ENCODE data around the gene VAV1. TPM values are rescaled to one million over a fixed set of nuclear protein-coding genes. Genes with fewer than 3 reads are reported as not detected.

VAV1 gene
- total and polyA plus RNA-seq, 2 of the 13 experiments (the other 11 are each of a cell fraction or from before 2014, with no cell fraction given), result not detected

GRCh38 chr19:6736169-6736916, 36.2 kb upstream of the VAV1 start (continued):
- TF ChIP-seq CTCF (CRISPR knock-in tag; IDR thresholded peaks at IDR 0.05), result peak; percentile 88
- no peak for TF ChIP-seq TAF15 (IDR thresholded peaks at IDR 0.05; ENCODE audit: low read depth, low read length, poor library complexity, severe bottlenecking)
- no peak for TF ChIP-seq ZNF546 (CRISPR knock-in tag; conservative IDR thresholded peaks at IDR 0.05)
- TF ChIP-seq SKI (IDR thresholded peaks at IDR 0.05; ENCODE audit: partially characterized antibody), result no peak
- TF ChIP-seq HNRNPH1 (optimal IDR thresholded peaks at IDR 0.05; ENCODE audit: low read depth, low read length), result no peak
- no peak for TF ChIP-seq NR0B2 (CRISPR knock-in tag; IDR thresholded peaks at IDR 0.05)
- TF ChIP-seq GLMP (CRISPR knock-in tag; IDR thresholded peaks at IDR 0.05; ENCODE audit: borderline replicate concordance), result no peak
- no peak for TF ChIP-seq CHD4 (IDR thresholded peaks at IDR 0.05; ENCODE audit: borderline replicate concordance, low read length)
- no peak for TF ChIP-seq CENPX (CRISPR knock-in tag; IDR thresholded peaks at IDR 0.05)
- TF ChIP-seq TBX2 (CRISPR knock-in tag; IDR thresholded peaks at IDR 0.05; ENCODE audit: borderline replicate concordance), result no peak
- TF ChIP-seq ZNF703 (CRISPR knock-in tag; IDR thresholded peaks at IDR 0.05; ENCODE audit: borderline replicate concordance), result no peak
- no peak for TF ChIP-seq KLF9 (CRISPR knock-in tag; IDR thresholded peaks at IDR 0.05; ENCODE audit: low read depth)
- TF ChIP-seq MIER2 (CRISPR knock-in tag; IDR thresholded peaks at IDR 0.05), result no peak
- TF ChIP-seq ZBTB20 (CRISPR knock-in tag; IDR thresholded peaks at IDR 0.05; ENCODE audit: borderline replicate concordance, low read depth), result no peak
- TF ChIP-seq ARID2 (CRISPR knock-in tag; IDR thresholded peaks at IDR 0.05; ENCODE audit: borderline replicate concordance), result no peak
- 0 out of 2 replicates have a peak, but pooled peaks have one; percentile 40 for TF ChIP-seq ZNF256 (CRISPR knock-in tag; conservative IDR thresholded peaks at IDR 0.05)
- TF ChIP-seq MEF2D (CRISPR knock-in tag; IDR thresholded peaks at IDR 0.05), result no peak
- no peak for TF ChIP-seq THYN1 (CRISPR knock-in tag; IDR thresholded peaks at IDR 0.05; ENCODE audit: borderline replicate concordance, low read depth)
- TF ChIP-seq MBNL3 (CRISPR knock-in tag; conservative IDR thresholded peaks at IDR 0.05), result no peak
- no peak for TF ChIP-seq HMG20A (CRISPR knock-in tag; IDR thresholded peaks at IDR 0.05; ENCODE audit: borderline replicate concordance)
- TF ChIP-seq IRX3 (CRISPR knock-in tag; IDR thresholded peaks at IDR 0.05; ENCODE audit: borderline replicate concordance, low read depth), result no peak
- no peak for TF ChIP-seq ZNF660 (CRISPR knock-in tag; IDR thresholded peaks at IDR 0.05; ENCODE audit: borderline replicate concordance, low read depth)
- TF ChIP-seq ZBTB3 (CRISPR knock-in tag; IDR thresholded peaks at IDR 0.05; ENCODE audit: borderline replicate concordance, low read depth), result no peak
- TF ChIP-seq NFE2L2 (IDR thresholded peaks at IDR 0.05; ENCODE audit: low read length), result no peak
- TF ChIP-seq ZNF292 (CRISPR knock-in tag; IDR thresholded peaks at IDR 0.05; ENCODE audit: borderline replicate concordance, low read depth), result no peak
- TF ChIP-seq KDM4B (CRISPR knock-in tag; IDR thresholded peaks at IDR 0.05), result 0 out of 2 replicates have a peak, but pooled peaks have one; percentile 63
- TF ChIP-seq RFX3 (CRISPR knock-in tag; IDR thresholded peaks at IDR 0.05), result no peak
- 0 out of 2 replicates have a peak, but pooled peaks have one; percentile 23 for TF ChIP-seq BORCS8-MEF2B (CRISPR knock-in tag; IDR thresholded peaks at IDR 0.05)
